Sigmoid colon (tissue), 7 donors: ENCODE results near the gene RABGAP1L. TPM values are rescaled to one million over a fixed set of nuclear protein-coding genes. Genes with fewer than 3 reads are reported as not detected.
"Not testable (repeated sequence)": the region's sequence is repeated elsewhere in the genome, so short reads cannot be mapped to it uniquely, and the experiment has no call there.

Source experiments
- DNase-seq: peaks from one replicate; pipeline ENCODE4 v3.0.0-alpha.2; 2019
- H3K27ac ChIP-seq, 4 donors: fragments of 200-600 bp; sonication (generic); one replicate each; pipeline ENCODE4 v1.5.1; 2016 to 2019; ENCODE audit warnings: mild to moderate bottlenecking in 1 of 4
- H3K27me3 ChIP-seq, 3 donors: fragments of 200-600 bp; sonication (generic); one replicate each; pipeline ENCODE4 v1.5.1; 2019; ENCODE audit warnings: mild to moderate bottlenecking in 1 of 3
- H3K36me3 ChIP-seq, 4 donors: fragments of 200-600 bp; sonication (generic); one replicate each; pipeline ENCODE4 v1.5.1; 2016 to 2019
- H3K4me1 ChIP-seq, 4 donors: fragments of 200-600 bp; sonication (generic); one replicate each; pipeline ENCODE4 v1.5.1; 2017 to 2019
- H3K4me3 ChIP-seq, 4 donors: fragments of 200-600 bp; sonication (generic); one replicate each; pipeline ENCODE4 v1.5.1; 2017 to 2019; ENCODE audit warnings: mild to moderate bottlenecking in 2 of 4, moderate library complexity in 1 of 4
- H3K9me3 ChIP-seq, 4 donors: fragments of 200-600 bp in 3 of 4; sonication (generic) in 3 of 4; one replicate each; pipeline versions ENCODE4 v1.5.1 to v1.6.1; 2013 to 2019
- EP300 ChIP-seq, 4 donors: sonication (generic); formaldehyde crosslinking; IDR thresholded peaks; one replicate each; pipeline ENCODE4 v1.6.1; 2017; ENCODE audit warnings: antibody characterized with exemption in 4 of 4
- POLR2A ChIP-seq, 2 donors: fragments of 450-650 bp; IDR thresholded peaks; one replicate each; pipeline ENCODE4 v1.6.1; 2016; ENCODE audit warnings: antibody characterized with exemption in 2 of 2, mild to moderate bottlenecking in 2 of 2, moderate library complexity in 2 of 2
- POLR2AphosphoS5 ChIP-seq, 4 donors: sonication (generic); formaldehyde crosslinking; IDR thresholded peaks; one replicate each; pipeline ENCODE4 v1.6.1; 2017; ENCODE audit warnings: antibody characterized with exemption in 4 of 4
- WGBS, 2 donors: extraction: QIAGEN DNeasy Blood & Tissue Kit; methylation state at CpG; one replicate each; pipeline ENCODE4 v1.1.7; 2013; 5-methylcytosine and 5-hydroxymethylcytosine counted together
- intact Hi-C: fragments of 100-400 bp; cut with DNase I; formaldehyde crosslinking; loops from one replicate; pipeline ENCODE4 v1.15.1; 2023
- polyA plus RNA-seq, 3 donors: library from polyadenylated mRNA; stranded (reverse); fragments of 200-250 nt; gene quantifications; one replicate each; pipeline ENCODE4 v1.2.3, GENCODE V29; 2013
- total RNA-seq, 4 donors: library from RNA; depleted of rRNA; stranded (reverse); fragments of >200 nt; gene quantifications; one replicate each; pipeline ENCODE4 v1.1.0, GENCODE V29; 2016
- TF ChIP-seq, protein P1 (sequence below), 4 experiments: fragments of 450-650 bp in 3 of 4; fragments of 200-600 bp in 1 of 4; IDR thresholded peaks; one replicate each; pipeline ENCODE4 v1.5.1; 2016 to 2019; ENCODE audit warnings: antibody characterized with exemption in 4 of 4, mild to moderate bottlenecking in 3 of 4, moderate library complexity in 2 of 4
- donor health status: healthy with polysubstance abuse.
- donor health status: Bipolar disorder and iron deficiency.
- donor health status: healthy.

The RABGAP1L gene
- total and polyA plus RNA-seq, 7 donors: 25.2 to 42.9 (median 35.4) TPM

DNA sequence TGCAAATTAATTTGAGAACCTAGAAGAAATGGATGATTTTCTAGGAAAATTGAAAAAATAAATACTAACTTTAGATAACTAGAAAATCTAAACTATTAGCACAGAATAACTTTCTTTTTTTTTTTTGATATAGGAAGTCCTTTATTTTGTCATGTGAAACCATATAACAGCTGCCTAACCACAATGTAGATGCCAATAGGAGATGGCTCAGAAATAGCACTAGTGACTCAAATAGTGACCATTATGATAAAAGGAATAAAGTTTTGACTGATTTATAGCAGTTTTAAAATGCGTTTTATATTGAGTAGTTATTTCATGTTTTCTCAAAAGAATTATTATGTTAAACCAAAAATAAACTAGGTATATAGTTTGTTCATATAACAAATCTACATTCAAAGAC lies 682.4 kb downstream of the RABGAP1L start:
- intact Hi-C loops: no loop called here
- 22 to 31% methylated on average over 1 of the region's 1 CpG for WGBS, 2 donors
- TF ChIP-seq EP300 (IDR thresholded peaks at IDR 0.05) (no peak), POLR2A (IDR thresholded peaks at IDR 0.05) (no peak), POLR2AphosphoS5 (IDR thresholded peaks at IDR 0.05) (no peak)
- TF ChIP-seq, protein P1, sequence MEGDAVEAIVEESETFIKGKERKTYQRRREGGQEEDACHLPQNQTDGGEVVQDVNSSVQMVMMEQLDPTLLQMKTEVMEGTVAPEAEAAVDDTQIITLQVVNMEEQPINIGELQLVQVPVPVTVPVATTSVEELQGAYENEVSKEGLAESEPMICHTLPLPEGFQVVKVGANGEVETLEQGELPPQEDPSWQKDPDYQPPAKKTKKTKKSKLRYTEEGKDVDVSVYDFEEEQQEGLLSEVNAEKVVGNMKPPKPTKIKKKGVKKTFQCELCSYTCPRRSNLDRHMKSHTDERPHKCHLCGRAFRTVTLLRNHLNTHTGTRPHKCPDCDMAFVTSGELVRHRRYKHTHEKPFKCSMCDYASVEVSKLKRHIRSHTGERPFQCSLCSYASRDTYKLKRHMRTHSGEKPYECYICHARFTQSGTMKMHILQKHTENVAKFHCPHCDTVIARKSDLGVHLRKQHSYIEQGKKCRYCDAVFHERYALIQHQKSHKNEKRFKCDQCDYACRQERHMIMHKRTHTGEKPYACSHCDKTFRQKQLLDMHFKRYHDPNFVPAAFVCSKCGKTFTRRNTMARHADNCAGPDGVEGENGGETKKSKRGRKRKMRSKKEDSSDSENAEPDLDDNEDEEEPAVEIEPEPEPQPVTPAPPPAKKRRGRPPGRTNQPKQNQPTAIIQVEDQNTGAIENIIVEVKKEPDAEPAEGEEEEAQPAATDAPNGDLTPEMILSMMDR (IDR thresholded peaks at IDR 0.05): no peak

GRCh38 chr1:174848593-174849560 lies 689.6 kb downstream of the RABGAP1L start:
- 70 to 74% methylated on average over 23 to 24 of the region's 36 CpGs for WGBS, 2 donors

More for the DNA sequence above, 682.4 kb downstream of the RABGAP1L start:
- DNase-seq: no peak
- no peaks in the 10 kb centered on the region for H3K36me3 ChIP-seq
- H3K4me3 ChIP-seq: no peak overlapping the region
- H3K4me1 ChIP-seq: no peaks in the 10 kb centered on the region
- no peaks in the 10 kb centered on the region for H3K9me3 ChIP-seq
- no peak overlapping the region for H3K27ac ChIP-seq
- H3K27me3 ChIP-seq: no peaks in the 10 kb centered on the region

GRCh38 chr1:174850726-174851125 lies 691.4 kb downstream of the RABGAP1L start:
- WGBS, 2 donors: 92 to 97% methylated on average over 1 of the region's 1 CpG

More at GRCh38 chr1:174848593-174849560, 689.6 kb downstream of the RABGAP1L start:
- H3K36me3 ChIP-seq, H3K27ac ChIP-seq, H3K9me3 ChIP-seq, H3K27me3 ChIP-seq, intact Hi-C loops, H3K4me3 ChIP-seq, H3K4me1 ChIP-seq, DNase-seq: not testable (repeated sequence)

GRCh38 chr1:174858301-174858700 lies 699.0 kb downstream of the RABGAP1L start:
- Histone ChIP-seq H3K36me3 (no peaks in the 10 kb centered on the region), H3K4me1 (no peaks in the 10 kb centered on the region)
- no peak for TF ChIP-seq EP300 (IDR thresholded peaks at IDR 0.05)
- TF ChIP-seq, protein P1 (IDR thresholded peaks at IDR 0.05): no peak
- no peak for TF ChIP-seq POLR2AphosphoS5 (IDR thresholded peaks at IDR 0.05)
- TF ChIP-seq POLR2A (IDR thresholded peaks at IDR 0.05): no peak

More at GRCh38 chr1:174850726-174851125, 691.4 kb downstream of the RABGAP1L start:
- Histone ChIP-seq H3K4me3 (no peak overlapping the region), H3K27ac (no peak overlapping the region), H3K36me3 (no peaks in the 10 kb centered on the region), H3K27me3 (no peaks in the 10 kb centered on the region), H3K4me1 (no peaks in the 10 kb centered on the region), H3K9me3 (no peaks in the 10 kb centered on the region)
- intact Hi-C loops: no loop called here
- DNase-seq: no peak
- TF ChIP-seq, protein P1 (IDR thresholded peaks at IDR 0.05): no peak
- no peak for TF ChIP-seq POLR2AphosphoS5 (IDR thresholded peaks at IDR 0.05)
- no peak for TF ChIP-seq POLR2A (IDR thresholded peaks at IDR 0.05)
- TF ChIP-seq EP300 (IDR thresholded peaks at IDR 0.05): no peak

GRCh38 chr1:174870319-174870718 lies 711.0 kb downstream of the RABGAP1L start:
- H3K9me3 ChIP-seq: no peaks in the 10 kb centered on the region
- H3K27ac ChIP-seq: no peak overlapping the region
- H3K27me3 ChIP-seq: no peaks in the 10 kb centered on the region
- no peak for DNase-seq
- no peaks in the 10 kb centered on the region for H3K36me3 ChIP-seq
- intact Hi-C loops: no loop called here
- TF ChIP-seq POLR2A (IDR thresholded peaks at IDR 0.05): no peak
- TF ChIP-seq POLR2AphosphoS5 (IDR thresholded peaks at IDR 0.05): no peak
- TF ChIP-seq, protein P1 (IDR thresholded peaks at IDR 0.05): no peak
- TF ChIP-seq EP300 (IDR thresholded peaks at IDR 0.05): no peak
- H3K4me3 ChIP-seq: no peak overlapping the region
- 59 to 77% methylated on average over 1 of the region's 1 CpG for WGBS, 2 donors
- no peaks in the 10 kb centered on the region for H3K4me1 ChIP-seq

More at GRCh38 chr1:174858301-174858700, 699.0 kb downstream of the RABGAP1L start:
- Histone ChIP-seq H3K27ac (no peak overlapping the region), H3K27me3 (no peaks in the 10 kb centered on the region), H3K9me3 (no peaks in the 10 kb centered on the region), H3K4me3 (no peak overlapping the region)
- no peak for DNase-seq
- intact Hi-C loops: no loop called here
- WGBS, 2 donors: 96% methylated on average over 1 of the region's 1 CpG
